ENCODE data around the gene NUP50. TPM values are rescaled to one million over a fixed set of nuclear protein-coding genes. Genes with fewer than 3 reads are reported as not detected.

NUP50 gene
- total RNA-seq, result 19.1 TPM
- long read RNA-seq, full-length matches to known transcripts, result 19 of 24 reads
- long read RNA-seq, partial matches to known transcripts, result 2 of 24 reads
- long read RNA-seq, other reads (novel, unspliced or antisense), result 3 of 24 reads

GRCh38 chr22:45163451-45164269 is at the start of gene NUP50:
TSS of gene NUP50 (plus strand) at chr22:45163925. CDS start at chr22:45168178, 4,253 bp downstream.
- peak; percentile 98 for ATAC-seq (ENCODE audit: poor library complexity)

GRCh38 chr22:45120440-45120839 is 43.3 kb upstream of the NUP50 start:
- intact Hi-C loops (cut with DNase I), result no loop called here
- ATAC-seq (ENCODE audit: poor library complexity) (no peak), DNase-seq (no peak)

More at GRCh38 chr22:45163451-45164269, at the start of gene NUP50:
- peak; percentile 98 for DNase-seq
- intact Hi-C loops (cut with DNase I), result no loop called here

- ATAC-seq (ENCODE audit: poor library complexity) (no peak), DNase-seq (no peak)
- intact Hi-C loops (cut with DNase I), result no loop called here
Measured at GRCh38 chr22:45120931-45121330, 42.8 kb upstream of the NUP50 start.

GRCh38 chr22:45124176-45124847 is 39.4 kb upstream of the NUP50 start:
- ATAC-seq (ENCODE audit: poor library complexity), result no peak
- intact Hi-C loops (cut with DNase I), result no loop called here

GRCh38 chr22:45125188-45125587 is 38.5 kb upstream of the NUP50 start:
- intact Hi-C loops (cut with DNase I), result no loop called here
- ATAC-seq (ENCODE audit: poor library complexity) (no peak), DNase-seq (no peak)

More at GRCh38 chr22:45124176-45124847, 39.4 kb upstream of the NUP50 start:
- no peak for DNase-seq

- no peak for DNase-seq
- intact Hi-C loops (cut with DNase I), result no loop called here
- no peak for ATAC-seq (ENCODE audit: poor library complexity)
Measured at GRCh38 chr22:45127866-45128265, 35.9 kb upstream of the NUP50 start.

GRCh38 chr22:45129703-45130524 is 33.8 kb upstream of the NUP50 start:
- intact Hi-C loops (cut with DNase I), result no loop called here
- ATAC-seq (ENCODE audit: poor library complexity) (no peak), DNase-seq (no peak)

GRCh38 chr22:45130891-45131290 is 32.8 kb upstream of the NUP50 start:
- no peak for DNase-seq
- intact Hi-C loops (cut with DNase I), result no loop called here
- no peak for ATAC-seq (ENCODE audit: poor library complexity)

GRCh38 chr22:45131749-45132148 is 32.0 kb upstream of the NUP50 start:
- ATAC-seq (ENCODE audit: poor library complexity), result peak; percentile 64
- DNase-seq, result peak; percentile 66
- intact Hi-C loops (cut with DNase I), result no loop called here

GRCh38 chr22:45134313-45134712 is 29.4 kb upstream of the NUP50 start:
- DNase-seq (no peak), ATAC-seq (ENCODE audit: poor library complexity) (no peak)
- intact Hi-C loops (cut with DNase I), result no loop called here

- intact Hi-C loops (cut with DNase I), result no loop called here
- no peak for ATAC-seq (ENCODE audit: poor library complexity)
- no peak for DNase-seq
Measured at GRCh38 chr22:45136594-45136993, 27.1 kb upstream of the NUP50 start.

- no peak for ATAC-seq (ENCODE audit: poor library complexity)
- no peak for DNase-seq
- intact Hi-C loops (cut with DNase I), result no loop called here
Measured at GRCh38 chr22:45139693-45140092, 24.0 kb upstream of the NUP50 start.

GRCh38 chr22:45142376-45142775 is 21.3 kb upstream of the NUP50 start:
- ATAC-seq (ENCODE audit: poor library complexity) (no peak), DNase-seq (no peak)
- intact Hi-C loops (cut with DNase I), result no loop called here

GRCh38 chr22:45144916-45145315 is 18.8 kb upstream of the NUP50 start:
- intact Hi-C loops (cut with DNase I), result no loop called here
- ATAC-seq (ENCODE audit: poor library complexity), result no peak
- DNase-seq, result no peak

GRCh38 chr22:45149671-45150070 is 14.1 kb upstream of the NUP50 start:
- intact Hi-C loops (cut with DNase I), result no loop called here
- DNase-seq (no peak), ATAC-seq (ENCODE audit: poor library complexity) (no peak)

- DNase-seq (no peak), ATAC-seq (ENCODE audit: poor library complexity) (no peak)
- intact Hi-C loops (cut with DNase I), result no loop called here
Measured at GRCh38 chr22:45150139-45150538, 13.6 kb upstream of the NUP50 start.

GRCh38 chr22:45151503-45151902 is 12.2 kb upstream of the NUP50 start:
- DNase-seq (no peak), ATAC-seq (ENCODE audit: poor library complexity) (no peak)
- intact Hi-C loops (cut with DNase I), result no loop called here

GRCh38 chr22:45154383-45154782 is 9.3 kb upstream of the NUP50 start:
- DNase-seq (no peak), ATAC-seq (ENCODE audit: poor library complexity) (no peak)
- intact Hi-C loops (cut with DNase I), result no loop called here
